Body of pancreas (tissue), 4 donors: ENCODE results near the gene MED22.

Experiments
- POLR2A ChIP-seq, 3 donors: fragments of 450-650 bp; IDR thresholded peaks; one replicate each; pipeline ENCODE4 v1.6.1; 2016; ENCODE audit warnings: antibody characterized with exemption in 3 of 3, mild to moderate bottlenecking in 2 of 3
- TF ChIP-seq, protein P1 (sequence below), 7 experiments: fragments of 450-650 bp in 4 of 7; fragments of 200-600 bp in 3 of 7; sonication (generic) in 3 of 7; IDR thresholded peaks; one replicate each; pipeline ENCODE4 v1.5.1; 2016 to 2019; ENCODE audit warnings: antibody characterized with exemption in 7 of 7

DNA sequence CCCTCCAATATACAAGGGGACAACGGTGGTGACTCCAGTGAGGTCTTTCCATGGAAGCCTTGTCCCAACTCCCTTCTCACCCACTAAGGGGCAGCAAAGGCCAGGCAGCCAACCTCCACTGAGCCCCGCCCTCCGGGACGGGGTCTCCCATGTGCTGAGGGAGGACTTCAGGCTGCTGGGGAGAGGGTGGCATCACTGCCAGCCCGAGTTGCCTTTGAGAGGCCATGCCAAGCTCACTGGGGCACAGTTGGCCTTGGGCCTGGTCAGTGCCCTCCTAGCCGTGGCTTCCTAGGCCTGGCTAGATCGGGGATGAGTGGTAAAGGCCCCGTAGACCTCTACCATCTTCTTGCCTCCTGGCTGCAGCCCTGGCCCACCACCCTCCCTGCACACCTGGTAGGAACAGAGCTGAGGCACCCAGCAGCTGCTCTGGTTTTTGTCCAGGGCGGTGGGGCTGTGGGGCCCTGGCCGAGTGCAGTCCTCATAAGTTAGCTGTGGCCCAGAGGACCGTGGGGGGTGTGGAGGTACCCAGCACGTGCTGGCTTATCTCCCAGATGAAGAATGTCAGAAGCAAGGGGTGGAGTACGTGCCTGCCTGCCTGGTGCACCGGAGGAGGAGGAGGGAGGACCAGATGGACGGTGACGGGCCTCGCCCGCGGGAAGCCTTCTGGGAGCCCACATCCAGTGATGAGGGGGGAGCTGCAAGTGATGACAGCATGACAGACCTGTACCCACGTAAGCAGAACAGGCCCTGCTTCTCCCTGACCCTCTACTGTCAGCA, 11.7 kb upstream of the MED22 start:
- no peak for TF ChIP-seq POLR2A (IDR thresholded peaks at IDR 0.05)
- TF ChIP-seq, protein P1, sequence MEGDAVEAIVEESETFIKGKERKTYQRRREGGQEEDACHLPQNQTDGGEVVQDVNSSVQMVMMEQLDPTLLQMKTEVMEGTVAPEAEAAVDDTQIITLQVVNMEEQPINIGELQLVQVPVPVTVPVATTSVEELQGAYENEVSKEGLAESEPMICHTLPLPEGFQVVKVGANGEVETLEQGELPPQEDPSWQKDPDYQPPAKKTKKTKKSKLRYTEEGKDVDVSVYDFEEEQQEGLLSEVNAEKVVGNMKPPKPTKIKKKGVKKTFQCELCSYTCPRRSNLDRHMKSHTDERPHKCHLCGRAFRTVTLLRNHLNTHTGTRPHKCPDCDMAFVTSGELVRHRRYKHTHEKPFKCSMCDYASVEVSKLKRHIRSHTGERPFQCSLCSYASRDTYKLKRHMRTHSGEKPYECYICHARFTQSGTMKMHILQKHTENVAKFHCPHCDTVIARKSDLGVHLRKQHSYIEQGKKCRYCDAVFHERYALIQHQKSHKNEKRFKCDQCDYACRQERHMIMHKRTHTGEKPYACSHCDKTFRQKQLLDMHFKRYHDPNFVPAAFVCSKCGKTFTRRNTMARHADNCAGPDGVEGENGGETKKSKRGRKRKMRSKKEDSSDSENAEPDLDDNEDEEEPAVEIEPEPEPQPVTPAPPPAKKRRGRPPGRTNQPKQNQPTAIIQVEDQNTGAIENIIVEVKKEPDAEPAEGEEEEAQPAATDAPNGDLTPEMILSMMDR (IDR thresholded peaks at IDR 0.05): peak in 5 of 7 experiments; percentile 26 to 45 (median 35)
